ENCODE measurements around the gene ABL1.

Gene ABL1

DNA sequence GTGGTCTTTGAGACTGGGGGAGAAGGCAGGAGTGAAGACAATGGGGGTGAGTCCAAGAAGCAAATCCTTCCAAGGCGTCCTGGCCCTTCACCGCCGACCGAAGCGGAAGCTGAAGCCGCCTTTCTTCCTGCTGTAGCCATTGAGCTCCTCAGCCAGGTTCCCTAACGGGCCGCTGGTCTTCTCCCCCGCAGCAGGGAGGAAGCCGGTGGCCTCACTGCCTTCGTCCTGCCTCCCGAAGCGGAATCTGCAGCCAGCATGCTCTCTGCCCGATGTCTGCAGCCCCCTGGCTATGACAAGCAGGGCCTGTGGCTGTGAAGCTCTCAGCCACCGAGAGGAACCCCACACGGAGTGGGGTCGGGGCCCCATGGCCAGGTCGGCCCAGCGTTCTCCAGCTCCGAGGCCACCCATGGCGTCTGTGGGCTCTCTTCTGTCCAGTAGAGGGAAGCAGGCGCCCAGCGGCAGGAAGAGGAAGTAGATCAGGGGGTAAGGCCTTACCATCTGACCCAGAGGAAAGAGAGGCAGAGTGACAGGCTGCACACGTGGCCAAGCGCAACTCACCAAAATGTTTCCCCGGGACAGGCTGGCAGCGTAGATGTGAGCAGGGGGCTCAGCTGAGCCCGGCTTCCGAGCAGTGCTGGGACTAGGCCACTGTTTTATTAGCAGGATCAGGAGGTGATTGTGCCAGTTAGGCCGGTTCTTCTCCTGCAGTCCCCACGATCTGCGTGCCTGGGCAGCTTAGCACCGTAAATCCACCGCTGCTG, 58.5 kb downstream of the ABL1 start:
- DNase-seq (ENCODE audit: low read depth): no peak
- TF ChIP-seq, protein P1, sequence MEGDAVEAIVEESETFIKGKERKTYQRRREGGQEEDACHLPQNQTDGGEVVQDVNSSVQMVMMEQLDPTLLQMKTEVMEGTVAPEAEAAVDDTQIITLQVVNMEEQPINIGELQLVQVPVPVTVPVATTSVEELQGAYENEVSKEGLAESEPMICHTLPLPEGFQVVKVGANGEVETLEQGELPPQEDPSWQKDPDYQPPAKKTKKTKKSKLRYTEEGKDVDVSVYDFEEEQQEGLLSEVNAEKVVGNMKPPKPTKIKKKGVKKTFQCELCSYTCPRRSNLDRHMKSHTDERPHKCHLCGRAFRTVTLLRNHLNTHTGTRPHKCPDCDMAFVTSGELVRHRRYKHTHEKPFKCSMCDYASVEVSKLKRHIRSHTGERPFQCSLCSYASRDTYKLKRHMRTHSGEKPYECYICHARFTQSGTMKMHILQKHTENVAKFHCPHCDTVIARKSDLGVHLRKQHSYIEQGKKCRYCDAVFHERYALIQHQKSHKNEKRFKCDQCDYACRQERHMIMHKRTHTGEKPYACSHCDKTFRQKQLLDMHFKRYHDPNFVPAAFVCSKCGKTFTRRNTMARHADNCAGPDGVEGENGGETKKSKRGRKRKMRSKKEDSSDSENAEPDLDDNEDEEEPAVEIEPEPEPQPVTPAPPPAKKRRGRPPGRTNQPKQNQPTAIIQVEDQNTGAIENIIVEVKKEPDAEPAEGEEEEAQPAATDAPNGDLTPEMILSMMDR (IDR thresholded peaks at IDR 0.05; ENCODE audit: low read length, missing control alignments): peak; percentile 24
- H3K4me3 ChIP-seq (replicated peaks; ENCODE audit: low read depth, low read length): no peak overlapping the region

DNA sequence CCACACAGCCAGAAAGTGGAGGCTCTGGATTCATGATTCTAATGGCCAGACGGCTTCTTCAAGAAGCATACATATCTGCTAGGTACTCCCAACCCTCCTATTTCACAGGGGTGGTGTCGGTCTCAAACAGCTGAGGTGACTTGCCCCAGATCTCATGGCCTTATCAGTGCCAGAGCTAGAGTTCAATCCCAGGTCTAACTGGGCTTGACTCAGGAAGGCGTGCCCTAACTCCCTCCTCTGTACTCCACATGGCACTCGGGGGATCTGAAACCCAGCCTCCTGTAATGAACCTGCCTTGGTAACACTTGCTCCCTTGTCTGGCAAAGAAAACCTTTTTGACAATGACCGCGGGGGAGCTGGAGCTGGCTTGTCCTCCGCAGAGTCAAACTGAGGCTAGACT, 59.5 kb downstream of the ABL1 start:
- TF ChIP-seq, protein P1 (IDR thresholded peaks at IDR 0.05; ENCODE audit: low read length, missing control alignments): no peak
- no peak for DNase-seq (ENCODE audit: low read depth)
- H3K4me3 ChIP-seq (replicated peaks; ENCODE audit: low read depth, low read length): no peak overlapping the region

DNA sequence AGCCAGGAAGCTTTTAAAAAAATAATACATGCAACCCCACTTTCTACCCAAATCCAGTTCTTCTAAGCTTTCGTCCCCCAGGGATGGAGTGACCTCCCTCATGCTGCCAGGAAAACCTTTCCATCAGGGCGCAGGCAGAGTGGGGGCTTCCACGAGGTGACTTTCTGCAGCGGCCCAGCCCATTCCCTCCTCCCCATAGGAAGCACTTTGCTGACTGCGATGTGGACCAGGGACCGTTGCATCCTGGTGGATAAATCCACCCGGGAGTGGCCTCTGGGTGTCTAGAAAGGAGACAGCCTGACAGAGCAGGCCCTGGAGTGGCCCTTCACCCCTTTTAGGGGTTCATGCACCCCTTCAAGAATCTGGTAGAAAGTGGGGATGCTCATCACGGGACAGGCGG, 60.0 kb downstream of the ABL1 start:
- TF ChIP-seq, protein P1 (IDR thresholded peaks at IDR 0.05; ENCODE audit: low read length, missing control alignments): no peak
- H3K4me3 ChIP-seq (replicated peaks; ENCODE audit: low read depth, low read length): no peak overlapping the region

DNA sequence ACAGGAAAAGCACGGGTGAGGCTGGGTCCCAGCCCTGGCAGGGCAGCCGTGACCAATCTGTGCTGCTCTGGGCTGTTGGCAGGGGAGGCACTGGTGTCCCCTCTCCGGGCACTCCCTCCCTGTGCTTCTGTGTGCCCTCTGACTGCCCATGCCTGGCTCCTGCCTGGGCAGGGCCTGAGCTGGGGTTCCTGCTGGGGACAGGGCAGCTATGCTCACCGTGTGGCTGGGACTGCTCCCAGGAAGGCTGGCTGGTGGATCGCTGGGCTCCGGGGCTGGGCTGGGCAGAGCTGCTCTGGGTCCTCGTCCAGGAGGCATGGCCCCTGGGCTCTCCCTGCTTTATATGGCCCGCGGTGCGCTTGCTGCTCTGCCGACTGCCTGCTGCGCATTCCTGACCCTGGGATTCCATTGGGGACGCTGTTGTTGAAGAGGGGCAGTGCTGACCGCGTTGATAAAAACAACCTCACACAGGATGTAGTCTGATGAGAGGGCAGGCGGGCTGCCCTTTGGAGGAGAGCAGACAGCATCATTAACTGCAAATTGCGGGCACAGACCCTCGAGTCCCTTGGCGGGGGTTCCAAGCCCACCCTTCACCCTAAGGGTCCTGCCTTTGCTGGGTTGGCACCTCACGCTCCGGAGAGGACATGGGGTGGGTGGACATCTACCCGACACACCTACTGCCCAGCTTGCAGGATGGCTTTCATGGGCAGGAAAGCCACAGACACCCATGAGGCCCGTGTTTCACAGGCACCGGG, 60.6 kb downstream of the ABL1 start:
- no peak overlapping the region for H3K4me3 ChIP-seq (replicated peaks; ENCODE audit: low read depth, low read length)
- TF ChIP-seq, protein P1 (IDR thresholded peaks at IDR 0.05; ENCODE audit: low read length, missing control alignments): no peak
- no peak for DNase-seq (ENCODE audit: low read depth)

More for the DNA sequence above, 60.0 kb downstream of the ABL1 start:
- DNase-seq (ENCODE audit: low read depth): no peak

DNA sequence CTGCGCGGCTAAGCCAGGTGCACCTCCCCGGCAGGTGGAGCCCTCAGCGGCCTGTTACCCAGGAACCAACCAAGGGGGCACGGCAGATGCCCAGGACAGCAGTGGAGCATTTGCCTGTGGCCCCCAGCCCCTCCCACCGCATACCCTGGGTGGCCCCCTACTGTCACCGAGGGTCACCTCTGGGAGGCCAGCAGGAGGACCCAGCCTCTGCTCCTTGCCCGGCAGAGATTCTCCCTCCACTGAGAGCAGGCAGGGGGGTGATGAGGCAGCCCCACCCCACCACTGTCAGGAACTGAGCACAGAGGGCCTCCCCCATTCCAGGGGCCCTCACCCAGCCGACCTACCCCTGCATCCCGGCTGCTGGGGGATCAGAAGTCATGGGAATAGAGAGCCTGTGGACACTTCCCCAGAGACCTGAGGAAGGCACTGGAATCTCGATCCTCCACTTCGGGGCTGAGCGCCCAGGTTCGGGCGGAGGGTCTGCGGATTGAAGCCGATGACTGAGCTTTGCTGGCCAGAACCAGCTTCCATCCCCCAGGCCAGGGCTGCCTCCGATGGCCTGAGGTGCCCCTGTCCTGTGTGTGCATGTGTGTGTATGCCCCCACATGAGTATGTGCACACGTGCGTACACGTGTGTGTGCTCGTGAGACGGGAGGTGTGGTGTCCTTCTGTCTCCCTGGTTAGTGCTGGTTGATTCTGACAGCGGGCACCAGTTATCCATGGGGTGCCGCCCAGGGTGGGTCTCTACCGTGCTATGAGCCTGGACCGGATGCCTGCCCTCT, 61.4 kb downstream of the ABL1 start, which contains the start of gene QRFP:
QRFP (minus strand) TSS at position 580 of the 782 bp plus-strand sequence. CDS start 2,974 bp downstream, outside the sequence.
- H3K4me3 ChIP-seq (replicated peaks; ENCODE audit: low read depth, low read length): no peak within 1 kb of the TSS
- DNase-seq (ENCODE audit: low read depth): no peak
- TF ChIP-seq, protein P1 (IDR thresholded peaks at IDR 0.05; ENCODE audit: low read length, missing control alignments): no peak

DNA sequence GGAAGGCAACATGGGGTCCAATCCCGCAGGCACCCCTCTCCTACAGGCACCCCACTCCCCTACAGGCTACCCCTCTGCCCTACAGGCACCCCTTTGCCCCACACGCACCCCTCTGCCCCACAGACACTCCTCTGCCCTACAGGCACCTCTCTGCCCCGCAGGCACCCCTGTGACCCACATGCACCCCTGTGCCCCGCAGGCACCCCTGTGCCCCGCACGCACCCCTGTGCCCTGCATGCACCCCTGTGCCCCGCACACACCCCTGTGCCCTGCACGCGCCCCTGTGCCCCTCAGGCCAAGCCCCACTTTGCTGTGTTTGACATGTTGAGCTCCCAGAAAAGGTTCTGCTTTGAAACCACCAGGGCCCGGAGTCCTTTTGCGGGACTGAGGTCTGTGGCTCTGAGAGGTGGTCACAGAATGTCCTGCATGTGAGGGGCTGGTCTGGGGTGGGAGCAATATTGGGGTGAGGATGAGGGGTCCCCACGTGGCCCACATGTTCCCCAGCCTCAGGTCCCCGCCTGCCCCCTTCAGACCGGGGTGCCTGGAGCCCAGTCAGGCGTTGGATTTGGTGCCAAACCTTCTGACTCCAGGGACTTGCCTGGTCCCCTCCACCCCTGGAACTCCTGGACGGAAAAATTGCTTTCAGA, 62.2 kb downstream of the ABL1 start:
- no peak for DNase-seq (ENCODE audit: low read depth)
- TF ChIP-seq, protein P1 (IDR thresholded peaks at IDR 0.05; ENCODE audit: low read length, missing control alignments): no peak
- H3K4me3 ChIP-seq (replicated peaks; ENCODE audit: low read depth, low read length): no peak overlapping the region

Measured in fibroblast of pulmonary artery (primary cell).